Loucy (cell line): ENCODE data around the gene ZNF717.

Source experiments
- CTCF ChIP-seq: fragments of 200-600 bp; sonication (generic); conservative IDR thresholded peaks from 2 replicates; pipeline ENCODE4 v1.5.1; 2014; ENCODE audit warnings: mild to moderate bottlenecking, antibody characterized with exemption, low read length
- EZH2phosphoT487 ChIP-seq: fragments of 200-600 bp; IDR thresholded peaks from 2 replicates; pipeline ENCODE4 v1.6.1; 2018; ENCODE audit warnings: antibody characterized with exemption, mild to moderate bottlenecking, moderate library complexity, borderline replicate concordance

GRCh38 chr3:75782506-75782905 is 2.8 kb downstream of the ZNF717 start:
- TF ChIP-seq CTCF: no peak
- TF ChIP-seq EZH2phosphoT487: no peak
